ENCODE measurements around the gene ERG.

GRCh38 chr21:38478782-38479181, 19.5 kb downstream of the ERG start:
- TF ChIP-seq CTCF (IDR thresholded peaks at IDR 0.05) (no peak), EZH2 (IDR thresholded peaks at IDR 0.05) (no peak), EZH2phosphoT487 (IDR thresholded peaks at IDR 0.05) (no peak)

All from neural progenitor cell (in vitro differentiated cells).